K562 (cell line): ENCODE measurements around the gene ANO10.

Experiments
- BRCA1 ChIP-seq, 2 experiments: fragments of 450-650 bp in 1 of 2; sonication (generic) in 1 of 2; formaldehyde crosslinking in 1 of 2; IDR thresholded peaks; 2 replicates each; pipeline versions ENCODE4 v1.5.0 to v1.6.1; 2017 to 2020; ENCODE audit warnings: mild to moderate bottlenecking in 1 of 2, missing genetic modification reagents in 1 of 2
- BRD4 ChIP-seq: fragments of 200-600 bp; sonication (generic); IDR thresholded peaks from 2 replicates; pipeline ENCODE4 v1.6.1; 2017; ENCODE audit warnings: inconsistent platforms
- CEBPB ChIP-seq: fragments of 450-650 bp; IDR thresholded peaks from 2 replicates; pipeline ENCODE4 v1.6.1; 2016; ENCODE audit warnings: missing genetic modification characterization, missing compliant biosample characterization
- ESRRA ChIP-seq: fragments of 450-650 bp; IDR thresholded peaks from 2 replicates; pipeline ENCODE4 v1.6.1; 2014; ENCODE audit warnings: low read depth, mild to moderate bottlenecking, moderate library complexity, borderline replicate concordance
- MAZ ChIP-seq, 2 experiments: fragments of 450-650 bp in 1 of 2; sonication (generic) in 1 of 2; formaldehyde crosslinking; IDR thresholded peaks in 1 of 2; conservative IDR thresholded peaks in 1 of 2; 2 replicates each; pipeline versions ENCODE4 v1.4.0 to v1.5.0; 2020; ENCODE audit warnings: mild to moderate bottlenecking in 1 of 2, missing genetic modification reagents in 1 of 2
- RAD21 ChIP-seq, 2 experiments: fragments of 250-450 bp in 1 of 2; fragments of 450-650 bp in 1 of 2; sonication (Bioruptor Pico) in 1 of 2; formaldehyde crosslinking in 1 of 2; IDR thresholded peaks in 1 of 2; conservative IDR thresholded peaks in 1 of 2; 2 replicates each; pipeline versions ENCODE4 v1.4.0 to v1.8.0; 2020 to 2022; ENCODE audit warnings: mild to moderate bottlenecking in 2 of 2, moderate library complexity in 1 of 2
- RBBP5 ChIP-seq: fragments of 200-600 bp; sonication (generic); IDR thresholded peaks from 2 replicates; pipeline ENCODE4 v1.6.1; 2012; ENCODE audit warnings: borderline replicate concordance, mild to moderate bottlenecking, low read length, control low read depth, inconsistent platforms; ENCODE audit not compliant: insufficient read depth, poor library complexity, severe bottlenecking
- RBM34 ChIP-seq: fragments of 200-400 bp; formaldehyde crosslinking; IDR thresholded peaks from 2 replicates; pipeline ENCODE4 v1.6.1; 2018; ENCODE audit warnings: low read length, borderline replicate concordance; ENCODE audit not compliant: insufficient read depth
- SP2 ChIP-seq: IDR thresholded peaks from 2 replicates; pipeline ENCODE4 v1.6.1; 2011; ENCODE audit warnings: mild to moderate bottlenecking, low read depth, low read length, moderate library complexity; ENCODE audit not compliant: poor library complexity, severe bottlenecking; ENCODE audit errors: extremely low read depth
- SRF ChIP-seq, 2 experiments: fragments of 250-450, 450-650 bp in 1 of 2; sonication (Bioruptor Pico) in 1 of 2; sonication (generic) in 1 of 2; formaldehyde crosslinking; IDR thresholded peaks; 2 replicates each; pipeline versions ENCODE4 v1.5.0 to v1.5.1; 2020 to 2022; ENCODE audit warnings: mild to moderate bottlenecking in 1 of 2, missing genetic modification reagents in 1 of 2
- ZBTB1 ChIP-seq: sonication (generic); formaldehyde crosslinking; IDR thresholded peaks from 2 replicates; pipeline ENCODE4 v1.8.1; 2023; ENCODE audit warnings: missing genetic modification reagents, low read depth, mild to moderate bottlenecking, borderline replicate concordance
- ZZZ3 ChIP-seq: fragments of 450-650 bp; IDR thresholded peaks from 2 replicates; pipeline ENCODE4 v1.6.1; 2016; ENCODE audit warnings: antibody characterized with exemption, mild to moderate bottlenecking, moderate library complexity

- TF ChIP-seq ZBTB1 (CRISPR knock-in tag) (no peak), ZZZ3 (no peak), SP2 (no peak), RBBP5 (no peak), MAZ (CRISPR knock-in tag; conservative IDR thresholded peaks at IDR 0.05 in 1 of 2, IDR thresholded peaks at IDR 0.05 in 1 of 2) (no peak), SRF (CRISPR knock-in tag; IDR thresholded peaks at IDR 0.05) (no peak), BRCA1 (IDR thresholded peaks at IDR 0.05) (no peak), BRCA1 (CRISPR knock-in tag; IDR thresholded peaks at IDR 0.05) (no peak), BRD4 (no peak), ESRRA (no peak), CEBPB (tag) (no peak), RBM34 (no peak), RAD21 (CRISPR knock-in tag; conservative IDR thresholded peaks at IDR 0.05 in 1 of 2, IDR thresholded peaks at IDR 0.05 in 1 of 2) (no peak)
These were observed 293.2 kb downstream of the ANO10 start for GRCh38 chr3:43328653-43329052.
